ENCODE data around the gene DGKZ.

Gene DGKZ

DNA sequence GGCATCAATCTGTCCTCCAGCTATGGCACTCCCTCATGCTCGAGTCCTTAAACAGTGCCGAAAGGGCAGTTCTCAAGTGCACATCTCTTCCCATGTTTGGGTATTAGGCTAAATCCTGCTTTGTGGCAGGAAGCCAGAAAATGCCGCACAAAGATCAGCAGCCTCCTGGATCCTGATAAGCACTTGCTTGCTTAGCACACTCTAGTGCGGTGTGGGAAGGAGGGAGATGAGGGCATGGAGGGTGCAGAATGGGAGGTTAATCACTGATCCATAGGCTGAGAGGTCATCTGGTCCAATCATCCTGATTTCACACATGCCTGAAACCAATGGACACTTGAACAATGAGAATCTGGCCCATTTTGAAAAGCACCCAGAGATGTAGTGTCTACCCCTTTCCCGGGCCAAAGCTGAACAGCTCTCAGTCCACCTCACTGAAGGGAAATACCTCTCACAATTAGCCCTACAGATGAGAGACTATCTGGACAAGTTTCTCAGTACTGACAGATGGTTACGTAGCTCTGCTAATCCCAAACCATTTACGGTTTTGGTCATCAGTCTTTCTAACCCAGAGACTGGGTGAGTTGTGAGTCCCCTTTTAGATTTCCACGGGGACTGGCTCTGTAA, 74.1 kb downstream of the DGKZ start:
- H3K36me3 ChIP-seq (replicated peaks), result no peaks in the 10 kb centered on the region
- no peak overlapping the region for H3K4me3 ChIP-seq (ENCODE audit: low read depth, low read length)
- in situ Hi-C loops (cut with HindIII; ENCODE audit: low pct_ligation_motif_present, low sequenced_read_pairs), result no loop called here
- no peak for DNase-seq
- no peaks in the 10 kb centered on the region for H3K27me3 ChIP-seq (replicated peaks)
- no peak overlapping the region for H3K27ac ChIP-seq
- TF ChIP-seq, protein P1, sequence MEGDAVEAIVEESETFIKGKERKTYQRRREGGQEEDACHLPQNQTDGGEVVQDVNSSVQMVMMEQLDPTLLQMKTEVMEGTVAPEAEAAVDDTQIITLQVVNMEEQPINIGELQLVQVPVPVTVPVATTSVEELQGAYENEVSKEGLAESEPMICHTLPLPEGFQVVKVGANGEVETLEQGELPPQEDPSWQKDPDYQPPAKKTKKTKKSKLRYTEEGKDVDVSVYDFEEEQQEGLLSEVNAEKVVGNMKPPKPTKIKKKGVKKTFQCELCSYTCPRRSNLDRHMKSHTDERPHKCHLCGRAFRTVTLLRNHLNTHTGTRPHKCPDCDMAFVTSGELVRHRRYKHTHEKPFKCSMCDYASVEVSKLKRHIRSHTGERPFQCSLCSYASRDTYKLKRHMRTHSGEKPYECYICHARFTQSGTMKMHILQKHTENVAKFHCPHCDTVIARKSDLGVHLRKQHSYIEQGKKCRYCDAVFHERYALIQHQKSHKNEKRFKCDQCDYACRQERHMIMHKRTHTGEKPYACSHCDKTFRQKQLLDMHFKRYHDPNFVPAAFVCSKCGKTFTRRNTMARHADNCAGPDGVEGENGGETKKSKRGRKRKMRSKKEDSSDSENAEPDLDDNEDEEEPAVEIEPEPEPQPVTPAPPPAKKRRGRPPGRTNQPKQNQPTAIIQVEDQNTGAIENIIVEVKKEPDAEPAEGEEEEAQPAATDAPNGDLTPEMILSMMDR (IDR thresholded peaks at IDR 0.05; ENCODE audit: low read depth, low read length, missing control alignments), result no peak

DNA sequence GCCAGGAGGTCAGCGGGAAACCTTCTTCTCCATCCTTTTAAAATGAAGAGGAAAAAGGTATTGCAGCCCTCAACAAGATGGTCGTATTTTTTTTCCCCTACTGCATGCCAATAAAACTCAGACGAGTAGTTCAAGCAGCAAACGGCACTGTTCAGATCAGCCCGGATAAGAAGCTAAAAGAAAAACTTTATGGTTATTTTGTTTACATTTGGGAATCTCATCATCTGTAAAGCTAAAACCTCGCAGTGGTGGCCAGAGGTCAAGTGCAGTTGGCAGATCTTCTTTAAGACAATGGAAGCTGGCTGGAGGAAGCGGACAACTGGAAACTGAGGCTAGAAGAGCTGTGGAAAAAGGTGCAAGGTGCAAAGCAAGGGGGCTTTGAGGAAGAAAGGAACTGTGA, 75.3 kb downstream of the DGKZ start:
- TF ChIP-seq, protein P1 (IDR thresholded peaks at IDR 0.05; ENCODE audit: low read depth, low read length, missing control alignments), result no peak
- Histone ChIP-seq H3K27ac (no peak overlapping the region), H3K27me3 (replicated peaks) (no peaks in the 10 kb centered on the region), H3K4me3 (ENCODE audit: low read depth, low read length) (no peak overlapping the region), H3K36me3 (replicated peaks) (no peaks in the 10 kb centered on the region)
- no peak for DNase-seq
- in situ Hi-C loops (cut with HindIII; ENCODE audit: low pct_ligation_motif_present, low sequenced_read_pairs), result no loop called here

DNA sequence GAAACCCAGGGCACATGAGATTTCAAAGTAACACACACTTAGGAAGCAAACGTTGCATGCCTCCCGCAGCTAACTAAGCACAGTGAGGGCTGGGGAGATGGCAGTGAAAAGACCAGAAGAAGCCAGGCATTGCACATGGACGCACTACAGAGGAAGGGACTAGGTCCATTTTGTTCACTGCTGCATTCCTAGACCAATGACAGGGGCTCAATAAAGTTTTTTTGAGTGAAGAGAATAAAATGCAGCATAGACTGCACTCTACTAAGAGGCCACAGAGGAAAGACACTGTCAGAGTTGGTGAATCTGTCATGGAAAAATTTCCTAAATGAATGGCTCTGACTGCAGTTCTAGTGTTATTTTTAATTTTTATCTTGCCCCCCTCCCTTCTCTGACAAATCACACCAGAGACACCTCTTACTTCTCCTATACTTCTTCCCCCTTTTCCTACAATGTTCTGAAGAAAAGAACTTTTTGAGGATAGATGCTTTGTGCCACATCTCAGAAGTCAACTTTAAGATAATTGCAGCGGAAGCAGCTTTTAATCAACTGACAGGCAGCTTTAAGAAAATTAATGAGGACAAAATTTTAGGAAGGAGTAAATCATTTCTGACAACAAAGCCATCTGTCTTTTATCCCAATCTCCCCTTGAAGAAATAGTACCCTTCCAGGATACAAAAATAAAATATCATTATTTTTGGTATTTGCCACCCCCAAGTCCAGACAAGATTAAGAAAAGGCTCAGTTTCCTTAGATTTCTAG, 79.1 kb downstream of the DGKZ start:
- Histone ChIP-seq H3K27ac (no peak overlapping the region), H3K27me3 (replicated peaks) (no peaks in the 10 kb centered on the region), H3K4me3 (ENCODE audit: low read depth, low read length) (no peak overlapping the region), H3K36me3 (replicated peaks) (no peaks in the 10 kb centered on the region)
- in situ Hi-C loops (cut with HindIII; ENCODE audit: low pct_ligation_motif_present, low sequenced_read_pairs), result no loop called here
- TF ChIP-seq, protein P1 (IDR thresholded peaks at IDR 0.05; ENCODE audit: low read depth, low read length, missing control alignments), result no peak
- DNase-seq, result no peak

DNA sequence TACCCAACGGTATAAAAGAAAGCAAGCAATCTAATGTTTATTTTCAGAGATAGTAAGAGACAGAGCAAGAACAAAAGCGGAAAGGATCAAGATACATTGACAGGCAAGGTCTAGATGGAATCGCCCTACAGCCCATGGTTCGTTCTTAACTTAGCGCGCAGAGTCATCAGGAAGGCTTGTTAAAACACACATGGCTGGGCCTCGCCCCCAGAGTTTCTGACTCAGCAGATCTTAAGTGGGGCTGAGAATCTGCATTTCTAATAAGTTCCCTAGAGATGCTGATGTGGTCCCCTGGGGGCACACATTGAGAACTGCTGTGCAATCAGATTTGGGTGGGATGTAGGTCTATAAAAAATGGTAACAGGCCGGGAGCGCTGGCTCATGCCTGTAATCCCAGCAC, 80.1 kb downstream of the DGKZ start:
- Histone ChIP-seq H3K27me3 (replicated peaks) (no peaks in the 10 kb centered on the region), H3K27ac (no peak overlapping the region), H3K36me3 (replicated peaks) (peaks cover 2% of the 10 kb centered on the region), H3K4me3 (ENCODE audit: low read depth, low read length) (no peak overlapping the region)
- in situ Hi-C loops (cut with HindIII; ENCODE audit: low pct_ligation_motif_present, low sequenced_read_pairs), result no loop called here
- TF ChIP-seq, protein P1 (IDR thresholded peaks at IDR 0.05; ENCODE audit: low read depth, low read length, missing control alignments), result no peak
- no peak for DNase-seq

DNA sequence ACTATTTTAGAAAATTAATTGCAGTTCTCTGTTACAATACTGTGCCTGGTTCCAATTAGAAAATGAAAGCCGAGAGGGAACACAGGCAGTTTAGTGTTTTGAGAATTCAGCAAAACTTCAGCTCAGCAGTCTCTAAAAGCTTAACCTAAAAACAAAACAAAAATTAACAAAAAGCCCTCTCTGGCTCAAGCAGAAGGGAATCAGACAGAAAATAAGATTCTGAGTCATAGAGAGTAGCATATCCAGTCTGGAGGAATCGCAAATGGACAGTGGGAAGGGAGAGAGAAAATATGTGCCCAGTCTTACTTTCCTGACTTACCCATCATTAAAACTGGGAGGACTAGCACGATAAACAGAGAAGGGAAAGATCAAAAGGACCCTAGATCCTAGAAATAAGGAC, 82.5 kb downstream of the DGKZ start:
- Histone ChIP-seq H3K27ac (no peak overlapping the region), H3K4me3 (ENCODE audit: low read depth, low read length) (no peak overlapping the region), H3K27me3 (replicated peaks) (no peaks in the 10 kb centered on the region), H3K36me3 (replicated peaks) (peaks cover 16% of the 10 kb centered on the region)
- in situ Hi-C loops (cut with HindIII; ENCODE audit: low pct_ligation_motif_present, low sequenced_read_pairs), result no loop called here
- TF ChIP-seq, protein P1 (IDR thresholded peaks at IDR 0.05; ENCODE audit: low read depth, low read length, missing control alignments), result no peak
- no peak for DNase-seq
